Embryonic facial prominence (tissue), 1 donor: ENCODE results near the gene AVEN.

Experiments used
- DNase-seq: peaks from one replicate; pipeline ENCODE4 v3.0.0-alpha.2; 2016; ENCODE audit errors: extremely low spot score

The AVEN gene

GRCh38 chr15:33985751-33986150, 53.3 kb downstream of the AVEN start:
- no peak for DNase-seq

- DNase-seq: no peak
Observed at GRCh38 chr15:33985287-33985686, 53.7 kb downstream of the AVEN start.

GRCh38 chr15:33982516-33982915, 56.5 kb downstream of the AVEN start:
- no peak for DNase-seq

GRCh38 chr15:33980159-33980558, 58.8 kb downstream of the AVEN start:
- DNase-seq: no peak

- DNase-seq: no peak
Observed at GRCh38 chr15:33975022-33975565, 63.9 kb downstream of the AVEN start.

GRCh38 chr15:33971811-33972210, 67.2 kb downstream of the AVEN start:
- DNase-seq: no peak

- DNase-seq: no peak
Observed at GRCh38 chr15:33968821-33969220, 70.2 kb downstream of the AVEN start.

- no peak for DNase-seq
Observed at GRCh38 chr15:33968224-33968623, 70.8 kb downstream of the AVEN start, which contains the start of gene CHRM5. Gene CHRM5, plus strand, starts transcription at chr15:33968497. Its CDS starts 94,221 bp downstream, at chr15:34062718.

GRCh38 chr15:33964665-33965040, 74.4 kb downstream of the AVEN start:
- no peak for DNase-seq

- no peak for DNase-seq
Observed at GRCh38 chr15:33963831-33964664, 75.0 kb downstream of the AVEN start.

- DNase-seq: no peak
Observed at GRCh38 chr15:33960549-33960935, 78.5 kb downstream of the AVEN start.

- no peak for DNase-seq
Observed at GRCh38 chr15:33959844-33960548, 79.0 kb downstream of the AVEN start.

- DNase-seq: no peak
Observed at GRCh38 chr15:33956397-33956796, 82.6 kb downstream of the AVEN start.

- no peak for DNase-seq
Observed at GRCh38 chr15:33955945-33956344, 83.1 kb downstream of the AVEN start.

- no peak for DNase-seq
Observed at GRCh38 chr15:33946152-33946551, 92.9 kb downstream of the AVEN start.

GRCh38 chr15:33941279-33942063, 97.5 kb downstream of the AVEN start:
- no peak for DNase-seq

GRCh38 chr15:33934921-33935320, 104.1 kb downstream of the AVEN start:
- DNase-seq: no peak

GRCh38 chr15:33934396-33934795, 104.6 kb downstream of the AVEN start:
- DNase-seq: no peak

GRCh38 chr15:33932734-33933133, 106.3 kb downstream of the AVEN start:
- no peak for DNase-seq

GRCh38 chr15:33926260-33926659, 112.7 kb downstream of the AVEN start:
- DNase-seq: no peak

GRCh38 chr15:33923446-33923845, 115.6 kb downstream of the AVEN start:
- DNase-seq: no peak
